Left colon (tissue), 2 donors: ENCODE measurements around the gene HSPE1. TPM values are rescaled to one million over a fixed set of nuclear protein-coding genes. Genes with fewer than 3 reads are reported as not detected.

Experiments
- ATAC-seq: fragments of 200-7000 bp; cut with Tn5 transposase; one replicate; pipeline ENCODE4 v1.9.1; 2020; ENCODE audit warnings: mild to moderate bottlenecking, moderate library complexity
- DNase-seq, 2 donors: peaks; one replicate each; pipeline ENCODE4 v3.0.0-alpha.2; 2020
- intact Hi-C, 2 donors: fragments of 100-400 bp; cut with DNase I in 1 of 2; cut with micrococcal nuclease in 1 of 2; formaldehyde crosslinking; loops; one replicate each; pipeline versions ENCODE4 v1.11.2 to v1.14.0; 2022; cut with DNase I, micrococcal nuclease
- total RNA-seq, 2 donors: library from RNA; stranded (reverse); fragmentation: NEBNext Ultra II Directional; extraction: Animal tissue kit (Norgen Biotek cat#: 25700); gene quantifications; one replicate each; pipeline ENCODE4 v1.2.1, GENCODE V29; 2021
- donor health status: DM: no; HTN: no; CAD: no.
- donor health status: DM: yes; HTN: yes; CAD: no.

Gene HSPE1
- total RNA-seq, 2 donors from 2014 or later = 83.1 to 92.2 TPM

GRCh38 chr2:197495433-197496134 is 4.6 kb upstream of the HSPE1 start:
- DNase-seq (no peak), ATAC-seq (no peak)
- intact Hi-C loops = no loop called here

GRCh38 chr2:197496695-197497094 is 3.5 kb upstream of the HSPE1 start:
- ATAC-seq (no peak), DNase-seq (no peak)
- intact Hi-C loops = no loop called here

- DNase-seq = no peak
- intact Hi-C loops = no loop called here
- ATAC-seq = no peak
Measured at GRCh38 chr2:197497326-197497725, 2.9 kb upstream of the HSPE1 start.

GRCh38 chr2:197498235-197498936 is 1.8 kb upstream of the HSPE1 start:
- intact Hi-C loops = no loop called here
- no peak for DNase-seq
- no peak for ATAC-seq

GRCh38 chr2:197498937-197499593 is 1.1 kb upstream of the HSPE1 start:
- ATAC-seq (peak; percentile 54), DNase-seq (peak; percentile 76 to 84)
- intact Hi-C loops = no loop called here

- DNase-seq (no peak), ATAC-seq (peak; percentile 9)
Measured at GRCh38 chr2:197500503-197501131, 438 bp downstream of the HSPE1 start.

GRCh38 chr2:197502201-197502600 is 2.0 kb downstream of the HSPE1 start:
- ATAC-seq (no peak), DNase-seq (no peak)
- intact Hi-C loops = no loop called here

More at GRCh38 chr2:197500503-197501131, 438 bp downstream of the HSPE1 start:
- intact Hi-C loops = no loop called here

GRCh38 chr2:197502685-197503084 is 2.5 kb downstream of the HSPE1 start:
- intact Hi-C loops = no loop called here
- no peak for DNase-seq
- ATAC-seq = no peak

- intact Hi-C loops = no loop called here
- ATAC-seq = no peak
Measured at GRCh38 chr2:197504000-197504399, 3.8 kb downstream of the HSPE1 start.

GRCh38 chr2:197504512-197504911 is 4.3 kb downstream of the HSPE1 start:
- ATAC-seq (no peak), DNase-seq (no peak)
- intact Hi-C loops = no loop called here

More at GRCh38 chr2:197504000-197504399, 3.8 kb downstream of the HSPE1 start:
- DNase-seq = no peak

GRCh38 chr2:197506658-197507057 is 6.5 kb downstream of the HSPE1 start:
- intact Hi-C loops = no loop called here
- ATAC-seq (no peak), DNase-seq (no peak)

- intact Hi-C loops = no loop called here
- ATAC-seq (no peak), DNase-seq (no peak)
Measured at GRCh38 chr2:197513915-197514314, 13.7 kb downstream of the HSPE1 start.

GRCh38 chr2:197514754-197515153 is 14.6 kb downstream of the HSPE1 start:
- ATAC-seq (no peak), DNase-seq (no peak)
- intact Hi-C loops = no loop called here

GRCh38 chr2:197515315-197515738 is 15.1 kb downstream of the HSPE1 start:
- DNase-seq = no peak
- intact Hi-C loops = no loop called here
- ATAC-seq = peak; percentile 3

GRCh38 chr2:197515739-197516392 is 15.7 kb downstream of the HSPE1 start, which contains the start of gene MOB4:
MOB4 (plus strand) TSS chr2:197516066; CDS start chr2:197516087, 21 bp downstream.
- ATAC-seq (peak; percentile 95), DNase-seq (peak; percentile 96 to 97)
- intact Hi-C loops = no loop called here

- ATAC-seq (peak; percentile 55), DNase-seq (peak; percentile 49 to 56)
- intact Hi-C loops = no loop called here
Measured at GRCh38 chr2:197516393-197516761, 16.2 kb downstream of the HSPE1 start.

GRCh38 chr2:197517150-197517549 is 17.0 kb downstream of the HSPE1 start:
- ATAC-seq = no peak
- intact Hi-C loops = no loop called here
- DNase-seq = no peak

- DNase-seq (no peak), ATAC-seq (no peak)
- intact Hi-C loops = no loop called here
Measured at GRCh38 chr2:197538412-197538811, 38.2 kb downstream of the HSPE1 start.

GRCh38 chr2:197539734-197540133 is 39.6 kb downstream of the HSPE1 start:
- intact Hi-C loops = no loop called here
- ATAC-seq (no peak), DNase-seq (no peak)
